Non-pigmented ciliary epithelial cell (primary cell): Measurements from ENCODE around the gene RASIP1.

Experiments used
- DNase-seq: peaks from one replicate; pipeline ENCODE4 v3.0.0-alpha.2; 2010; ENCODE audit warnings: low read depth

The RASIP1 gene

GRCh38 chr19:48756212-48756611 is 15.8 kb upstream of the RASIP1 start:
- DNase-seq: no peak

- no peak for DNase-seq
Measured at GRCh38 chr19:48755787-48756186, 15.4 kb upstream of the RASIP1 start.

- no peak for DNase-seq
Measured at GRCh38 chr19:48755084-48755641, 14.8 kb upstream of the RASIP1 start, which contains the start of gene FGF21. Gene FGF21 (plus strand): TSS chr19:48755524. CDS start chr19:48756237, 713 bp downstream.

GRCh38 chr19:48752496-48753365 is 12.3 kb upstream of the RASIP1 start, which contains the start of gene FUT1:
Gene FUT1 (minus strand): TSS chr19:48752641. CDS start chr19:48751281, 1,360 bp downstream.
- DNase-seq: no peak

GRCh38 chr19:48751845-48752495 is 11.6 kb upstream of the RASIP1 start:
- DNase-seq: no peak

GRCh38 chr19:48750771-48751504 is 10.5 kb upstream of the RASIP1 start:
- no peak for DNase-seq

GRCh38 chr19:48750351-48750750 is 9.9 kb upstream of the RASIP1 start:
- no peak for DNase-seq

GRCh38 chr19:48749571-48750198 is 9.3 kb upstream of the RASIP1 start:
- DNase-seq: no peak

- peak; percentile 70 for DNase-seq
Measured at GRCh38 chr19:48746738-48747575, 6.5 kb upstream of the RASIP1 start, which contains the start of gene IZUMO1. Gene IZUMO1 (minus strand): TSS chr19:48746909. CDS start chr19:48745859, 1,050 bp downstream.

- no peak for DNase-seq
Measured at GRCh38 chr19:48746110-48746509, 5.7 kb upstream of the RASIP1 start.

GRCh38 chr19:48745208-48745995 is 5.0 kb upstream of the RASIP1 start:
- DNase-seq: no peak

- no peak for DNase-seq
Measured at GRCh38 chr19:48742096-48742495, 1.7 kb upstream of the RASIP1 start.

- DNase-seq: no peak
Measured at GRCh38 chr19:48741129-48741999, 954 bp upstream of the RASIP1 start.

GRCh38 chr19:48739404-48740163 is 826 bp downstream of the RASIP1 start:
- DNase-seq: no peak

GRCh38 chr19:48738557-48739403 is 1.6 kb downstream of the RASIP1 start:
- DNase-seq: no peak

GRCh38 chr19:48737360-48737998 is 2.9 kb downstream of the RASIP1 start:
- DNase-seq: no peak
